Neuronal stem cell (in vitro differentiated cells): ENCODE data around the gene EIF4EBP3.

Source experiments
- DNase-seq: peaks from one replicate; pipeline ENCODE4 v3.0.0-alpha.2; 2013; ENCODE audit warnings: low spot score
- H2AFZ ChIP-seq: one replicate; pipeline ENCODE4 v1.6.1; 2013; ENCODE audit warnings: mild to moderate bottlenecking, low read length, inconsistent platforms
- H2AK5ac ChIP-seq: 2 replicates; pipeline ENCODE4 v1.6.1; 2013; ENCODE audit warnings: low read depth, mild to moderate bottlenecking, inconsistent platforms, low read length, moderate library complexity, mixed read lengths
- H2BK120ac ChIP-seq: 2 replicates; pipeline ENCODE4 v1.6.1; 2013; ENCODE audit warnings: low read depth, mild to moderate bottlenecking, inconsistent platforms, low read length, moderate library complexity, mixed read lengths
- H2BK12ac ChIP-seq: one replicate; pipeline ENCODE4 v1.6.1; 2013; ENCODE audit warnings: low read length, inconsistent platforms
- H2BK15ac ChIP-seq: 2 replicates; pipeline ENCODE4 v1.6.1; 2013; ENCODE audit warnings: mild to moderate bottlenecking, low read length, inconsistent platforms, mixed read lengths
- H2BK5ac ChIP-seq: one replicate; pipeline ENCODE4 v1.6.1; 2013; ENCODE audit warnings: inconsistent platforms, mild to moderate bottlenecking, low read length, moderate library complexity
- H3K14ac ChIP-seq: one replicate; pipeline ENCODE4 v1.6.1; 2013; ENCODE audit warnings: low read length, inconsistent platforms
- H3K18ac ChIP-seq: 2 replicates; pipeline ENCODE4 v1.6.1; 2013; ENCODE audit warnings: low read length, inconsistent platforms
- H3K23ac ChIP-seq: 2 replicates; pipeline ENCODE4 v1.6.1; 2013; ENCODE audit warnings: low read depth, mild to moderate bottlenecking, mixed read lengths, low read length, inconsistent platforms; ENCODE audit not compliant: poor library complexity
- H3K27ac ChIP-seq: replicated peaks from 3 replicates; pipeline ENCODE4 v1.5.1; 2013; ENCODE audit warnings: low read length, inconsistent platforms
- H3K27me3 ChIP-seq, 3 experiments: 2 replicates each; pipeline ENCODE4 v1.6.1; 2013; ENCODE audit warnings: low read length in 3 of 3, mild to moderate bottlenecking in 2 of 3, inconsistent platforms in 1 of 3, low read depth in 1 of 3, mixed read lengths in 1 of 3, moderate library complexity in 1 of 3; ENCODE audit not compliant: control insufficient read depth in 3 of 3, insufficient read depth in 3 of 3
- H3K36me3 ChIP-seq, 2 donors: replicated peaks in 1 of 2; 2 replicates each; pipeline ENCODE4 v1.6.1; 2013; ENCODE audit warnings: low read length in 2 of 2; ENCODE audit not compliant: control insufficient read depth in 2 of 2, insufficient read depth in 2 of 2
- H3K4ac ChIP-seq: 2 replicates; pipeline ENCODE4 v1.6.1; 2013; ENCODE audit warnings: inconsistent platforms, mild to moderate bottlenecking, low read length, moderate library complexity
- H3K4me1 ChIP-seq, 2 donors: 1 replicate in 1 of 2; 2 replicates in 1 of 2; pipeline ENCODE4 v1.6.1; 2013; ENCODE audit warnings: low read length in 2 of 2, low read depth in 1 of 2; ENCODE audit not compliant: control insufficient read depth in 2 of 2, insufficient read depth in 1 of 2
- H3K4me2 ChIP-seq: one replicate; pipeline ENCODE4 v1.6.1; 2013; ENCODE audit warnings: mild to moderate bottlenecking, low read length, inconsistent platforms; ENCODE audit not compliant: insufficient read depth, poor library complexity, severe bottlenecking
- H3K4me3 ChIP-seq, 2 donors: 2 replicates each; pipeline ENCODE4 v1.5.1; 2013; ENCODE audit warnings: low read length in 2 of 2, mild to moderate bottlenecking in 2 of 2, inconsistent platforms in 1 of 2, moderate library complexity in 1 of 2
- H3K79me1 ChIP-seq: one replicate; pipeline ENCODE4 v1.6.1; 2013; ENCODE audit warnings: low read depth, mild to moderate bottlenecking, inconsistent platforms, low read length, moderate library complexity
- H3K9ac ChIP-seq: one replicate; pipeline ENCODE4 v1.6.1; 2013; ENCODE audit warnings: mild to moderate bottlenecking, low read depth, low read length, inconsistent platforms; ENCODE audit not compliant: poor library complexity
- H3K9me3 ChIP-seq, 2 donors: replicated peaks in 1 of 2; 2 replicates each; pipeline versions ENCODE3 to v1.6.1; 2013; ENCODE audit warnings: low read length in 2 of 2, mild to moderate bottlenecking in 2 of 2, inconsistent platforms in 1 of 2, low read depth in 1 of 2, mixed read lengths in 1 of 2, moderate library complexity in 1 of 2; ENCODE audit not compliant: control insufficient read depth in 2 of 2, insufficient read depth in 1 of 2
- H4K8ac ChIP-seq: one replicate; pipeline ENCODE4 v1.6.1; 2013; ENCODE audit warnings: low read depth, mild to moderate bottlenecking, inconsistent platforms, low read length, moderate library complexity
- H4K91ac ChIP-seq: one replicate; pipeline ENCODE4 v1.6.1; 2013; ENCODE audit warnings: low read length, low read depth, mild to moderate bottlenecking, inconsistent platforms; ENCODE audit not compliant: poor library complexity
- WGBS, 2 donors: extraction: QIAGEN DNeasy Blood & Tissue Kit; methylation state at CpG; one replicate each; pipeline ENCODE4 v1.1.7; 2013; ENCODE audit warnings: missing lambda C conversion rate in 2 of 2, mixed read lengths in 1 of 2; ENCODE audit not compliant: insufficient read length in 2 of 2, insufficient replicate concordance in 1 of 2; ENCODE audit errors: extremely low coverage in 2 of 2; 5-methylcytosine and 5-hydroxymethylcytosine counted together

EIF4EBP3 gene

DNA sequence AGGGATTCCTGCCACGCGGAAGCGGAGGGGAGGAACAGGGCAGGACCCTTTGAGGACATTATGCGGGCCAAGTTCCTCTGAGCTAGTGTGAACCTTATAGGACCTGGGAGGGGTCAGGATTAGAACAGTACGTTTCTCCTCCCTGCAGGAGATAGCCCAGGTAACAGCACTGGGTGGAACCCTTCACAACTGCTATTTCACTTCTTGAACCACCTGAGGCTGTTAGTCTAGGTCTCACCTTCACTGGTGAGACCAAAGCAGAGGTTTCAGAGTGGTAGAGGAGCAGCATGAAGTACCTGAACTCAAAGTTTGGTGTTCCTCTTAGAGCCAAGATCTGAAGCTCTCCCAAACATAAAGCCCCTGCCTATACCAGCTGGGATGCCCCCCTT lies 832 bp downstream of the EIF4EBP3 start:
- Histone ChIP-seq H3K27me3 (no peaks in the 10 kb centered on the region), H2BK15ac (no peak overlapping the region), H4K91ac (no peak overlapping the region), H3K18ac (peak overlapping the region; percentile 6), H3K79me1 (peaks cover 4% of the 10 kb centered on the region), H3K14ac (no peak overlapping the region), H2BK120ac (no peak overlapping the region), H3K4me3 (peak overlapping the region in 1 of 2 donors; percentile 71), H3K36me3 (peaks cover 27 to 95% of the 10 kb centered on the region in 2 donors), H3K27ac (no peak overlapping the region), H3K4me1 (peaks cover 3 to 10% of the 10 kb centered on the region in 2 donors), H3K23ac (no peak overlapping the region), H3K4ac (no peak overlapping the region), H4K8ac (no peak overlapping the region), H2AFZ (no peak overlapping the region), H2BK12ac (no peak overlapping the region), H3K9me3 (no peaks in the 10 kb centered on the region), H2AK5ac (no peak overlapping the region), H3K4me2 (peak overlapping the region; percentile 56), H3K9ac (peak overlapping the region; percentile 7), H2BK5ac (no peak overlapping the region)
- no CpG with 5 or more reads among the region's 5 CpGs for WGBS, 2 donors
- no peak for DNase-seq

DNA sequence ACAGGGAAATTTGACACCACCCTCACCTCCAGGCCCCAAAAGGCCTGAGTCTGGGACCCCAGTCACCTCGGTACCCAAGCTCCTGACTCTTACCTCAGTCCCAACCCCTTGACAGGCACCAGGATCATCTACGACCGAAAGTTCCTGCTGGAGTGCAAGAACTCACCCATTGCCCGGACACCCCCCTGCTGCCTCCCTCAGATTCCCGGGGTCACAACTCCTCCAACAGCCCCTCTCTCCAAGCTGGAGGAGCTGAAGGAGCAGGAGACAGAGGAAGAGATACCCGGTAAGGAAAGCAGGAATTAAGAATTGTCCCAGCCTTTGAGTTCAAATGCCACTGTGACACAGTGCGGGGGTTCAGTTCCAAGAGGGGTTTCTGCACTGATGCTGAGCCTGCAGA lies 1.3 kb downstream of the EIF4EBP3 start:
- WGBS, 2 donors: no CpG with 5 or more reads among the region's 7 CpGs
- Histone ChIP-seq H3K4me1 (peaks cover 3 to 10% of the 10 kb centered on the region in 2 donors), H3K27ac (no peak overlapping the region), H2AK5ac (no peak overlapping the region), H2AFZ (no peak overlapping the region), H3K4me3 (no peak overlapping the region), H3K9ac (no peak overlapping the region), H3K36me3 (peaks cover 27 to 96% of the 10 kb centered on the region in 2 donors), H4K8ac (no peak overlapping the region), H2BK15ac (no peak overlapping the region), H3K79me1 (peaks cover 4% of the 10 kb centered on the region), H3K23ac (no peak overlapping the region), H3K18ac (no peak overlapping the region), H3K9me3 (no peaks in the 10 kb centered on the region), H3K4me2 (no peak overlapping the region), H3K27me3 (no peaks in the 10 kb centered on the region), H2BK12ac (no peak overlapping the region), H3K4ac (no peak overlapping the region), H2BK120ac (no peak overlapping the region), H3K14ac (no peak overlapping the region), H4K91ac (no peak overlapping the region), H2BK5ac (no peak overlapping the region)
- no peak for DNase-seq

DNA sequence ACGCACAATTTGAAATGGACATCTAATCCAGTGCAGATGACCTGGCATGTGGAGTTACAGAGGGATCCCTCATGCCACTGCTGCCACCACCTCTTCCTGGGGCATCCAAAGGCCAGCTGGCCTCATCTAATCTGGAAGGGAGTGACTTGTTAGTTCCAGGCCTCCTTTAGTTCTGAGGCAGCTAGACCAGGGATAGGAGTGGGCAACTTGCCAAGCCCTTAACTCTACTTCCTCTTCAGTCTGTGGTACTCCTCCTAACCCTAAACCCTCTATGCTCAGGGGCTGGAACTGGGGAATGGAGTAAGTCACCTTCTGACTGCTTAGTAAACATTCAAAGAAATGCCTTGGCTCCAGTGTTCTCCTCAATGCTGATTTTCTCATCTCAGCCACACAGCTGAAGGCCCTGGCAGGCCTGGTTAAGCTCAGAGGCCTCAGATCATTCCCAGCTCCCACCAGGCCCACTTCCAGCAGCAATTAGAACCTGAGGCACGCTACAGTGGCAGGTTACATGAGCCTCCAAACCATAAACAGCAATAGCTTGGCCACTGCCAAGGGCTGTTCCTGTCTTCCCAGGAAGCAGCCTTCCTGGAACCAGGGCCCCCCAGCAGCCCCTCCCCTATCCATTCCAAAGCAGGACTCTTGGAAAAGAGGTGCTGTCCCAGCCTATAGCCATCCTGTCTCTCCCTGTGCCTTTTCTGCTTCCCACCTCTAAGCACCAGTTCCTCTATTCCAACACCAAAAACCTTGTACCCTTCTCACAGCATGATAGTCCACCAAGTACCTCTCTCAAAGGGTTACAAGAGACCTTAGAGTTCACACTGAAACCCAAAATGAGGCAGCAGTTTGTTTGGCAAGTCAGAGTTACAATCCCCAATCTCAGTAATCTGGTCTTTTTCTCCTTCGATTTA lies 2.0 kb downstream of the EIF4EBP3 start:
- Histone ChIP-seq H2AFZ (no peak overlapping the region), H3K4me3 (no peak overlapping the region), H3K36me3 (peaks cover 24 to 96% of the 10 kb centered on the region in 2 donors), H2AK5ac (no peak overlapping the region), H3K14ac (no peak overlapping the region), H3K4me2 (no peak overlapping the region), H3K4me1 (peaks cover 3 to 10% of the 10 kb centered on the region in 2 donors), H4K91ac (no peak overlapping the region), H3K79me1 (peaks cover 1% of the 10 kb centered on the region), H3K27ac (no peak overlapping the region), H4K8ac (no peak overlapping the region), H3K9ac (no peak overlapping the region), H3K23ac (no peak overlapping the region), H3K4ac (no peak overlapping the region), H2BK5ac (no peak overlapping the region), H3K9me3 (no peaks in the 10 kb centered on the region), H3K27me3 (no peaks in the 10 kb centered on the region), H2BK15ac (no peak overlapping the region), H3K18ac (no peak overlapping the region), H2BK120ac (no peak overlapping the region), H2BK12ac (no peak overlapping the region)
- WGBS, 2 donors: no CpG with 5 or more reads among the region's 3 CpGs
- DNase-seq: no peak

DNA sequence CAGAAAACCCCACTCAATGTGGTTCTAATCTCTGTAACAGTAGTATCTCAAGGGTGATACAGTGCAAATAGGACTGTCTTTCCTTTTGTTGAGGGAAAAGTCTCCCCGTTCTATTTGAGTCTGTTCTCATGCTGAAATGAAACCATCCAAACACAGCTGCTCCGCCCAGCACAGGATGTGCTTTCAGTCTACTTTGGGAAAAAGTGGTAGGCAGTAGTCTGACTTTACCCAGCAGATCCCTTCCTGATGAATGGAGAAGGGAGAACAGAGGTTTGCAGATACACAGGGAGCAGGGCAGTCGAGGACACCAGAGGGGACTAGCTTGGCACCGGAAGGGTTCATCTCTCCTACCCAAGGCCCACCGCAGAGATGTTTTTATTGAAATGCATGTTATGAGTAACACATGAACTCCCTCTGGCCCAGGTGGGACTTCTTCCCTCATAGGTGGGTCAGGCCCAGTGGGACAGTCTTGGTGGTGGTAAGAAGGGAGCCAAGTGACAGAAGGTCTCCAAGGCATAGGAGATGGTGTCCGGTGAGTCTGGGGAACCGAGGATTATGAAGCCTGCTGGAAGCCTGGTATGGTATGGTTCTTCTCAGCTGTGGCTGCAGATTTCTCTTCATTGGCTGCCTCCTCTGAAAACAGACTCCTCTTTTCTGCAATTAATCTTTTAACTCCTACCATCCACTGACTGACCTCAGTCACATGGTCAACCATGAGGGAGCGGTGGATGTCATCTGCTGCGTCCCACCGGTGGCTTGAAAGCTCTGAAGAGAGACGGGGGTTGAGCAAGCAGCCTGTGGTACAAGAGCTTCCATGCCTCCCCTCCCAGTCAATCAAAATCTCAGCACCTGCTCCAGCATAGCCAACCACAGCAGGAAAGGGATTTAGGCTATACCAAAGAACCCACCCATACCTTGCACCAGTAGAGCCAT lies 3.0 kb downstream of the EIF4EBP3 start:
- H3K4me2 ChIP-seq: no peak overlapping the region
- no peak overlapping the region for H3K23ac ChIP-seq
- DNase-seq: no peak
- H4K91ac ChIP-seq: no peak overlapping the region
- no peak overlapping the region for H3K14ac ChIP-seq
- H2AK5ac ChIP-seq: no peak overlapping the region
- H3K4me1 ChIP-seq: peaks cover 3 to 10% of the 10 kb centered on the region in 2 donors
- H4K8ac ChIP-seq: no peak overlapping the region
- no peak overlapping the region for H2BK15ac ChIP-seq
- H3K4me3 ChIP-seq: peak overlapping the region in 1 of 2 donors; percentile 28
- no peak overlapping the region for H2BK12ac ChIP-seq
- no peaks in the 10 kb centered on the region for H3K9me3 ChIP-seq
- peaks cover 24 to 94% of the 10 kb centered on the region in 2 donors for H3K36me3 ChIP-seq
- H2BK120ac ChIP-seq: no peak overlapping the region
- no CpG with 5 or more reads among the region's 11 CpGs for WGBS, 2 donors
- H3K27me3 ChIP-seq: no peaks in the 10 kb centered on the region
- no peak overlapping the region for H3K18ac ChIP-seq
- H3K27ac ChIP-seq: no peak overlapping the region
- H2AFZ ChIP-seq: no peak overlapping the region
- no peak overlapping the region for H2BK5ac ChIP-seq
- H3K4ac ChIP-seq: no peak overlapping the region
- H3K9ac ChIP-seq: no peak overlapping the region
- H3K79me1 ChIP-seq: peaks cover 1% of the 10 kb centered on the region
